ENCODE measurements around the gene DACH1.

DACH1 gene

GRCh38 chr13:71621174-71622124 lies 245.6 kb downstream of the DACH1 start:
- H2AFZ ChIP-seq (ENCODE audit: low read depth, low read length): no peak overlapping the region
- whole genome bisulfite sequencing: 46% methylated on average over 6 of the region's 11 CpGs

GRCh38 chr13:71619096-71619495 lies 247.9 kb downstream of the DACH1 start:
- no peak overlapping the region for H3K27ac ChIP-seq (ENCODE audit: low read length, poor library complexity, severe bottlenecking)
- H2AK5ac ChIP-seq (ENCODE audit: low read length, severe bottlenecking): no peak overlapping the region
- H3K4me2 ChIP-seq (ENCODE audit: low read length, poor library complexity, severe bottlenecking): no peak overlapping the region
- H3K4ac ChIP-seq (ENCODE audit: low read depth in 1 of 2, low read length in 2 of 2): no peak overlapping the region
- peak; percentile 40 for DNase-seq
- H2BK12ac ChIP-seq (ENCODE audit: low read length in 2 of 2): no peak overlapping the region
- no peaks in the 10 kb centered on the region for H3K27me3 ChIP-seq (ENCODE audit: control insufficient read depth in 1 of 2, insufficient read depth in 1 of 2, low read length in 2 of 2)
- no peaks in the 10 kb centered on the region for H3K9me3 ChIP-seq (ENCODE audit: control insufficient read depth, low read length)
- no peaks in the 10 kb centered on the region for H3K79me1 ChIP-seq (replicated peaks; ENCODE audit: low read length, poor library complexity, severe bottlenecking)
- no peaks in the 10 kb centered on the region for H3K4me1 ChIP-seq (ENCODE audit: control insufficient read depth, insufficient read depth, low read depth, low read length)
- H2AFZ ChIP-seq (ENCODE audit: low read depth, low read length): no peak overlapping the region
- H4K91ac ChIP-seq (ENCODE audit: low read length): no peak overlapping the region
- H3K36me3 ChIP-seq (ENCODE audit: control insufficient read depth in 1 of 2, insufficient read depth in 2 of 2, low read depth in 1 of 2, low read length in 2 of 2): no peaks in the 10 kb centered on the region
- no peak overlapping the region for H3K23ac ChIP-seq (ENCODE audit: low read length in 2 of 2)
- H2BK120ac ChIP-seq (ENCODE audit: low read depth, low read length): no peak overlapping the region
- no peak overlapping the region for H2BK5ac ChIP-seq (ENCODE audit: low read depth, low read length, poor library complexity, severe bottlenecking)
- H3K18ac ChIP-seq (ENCODE audit: low read depth in 1 of 2, low read length in 2 of 2): no peak overlapping the region
- no peak overlapping the region for H4K8ac ChIP-seq (ENCODE audit: low read length)
- H3K4me3 ChIP-seq (ENCODE audit: insufficient read depth in 1 of 2, low read depth in 1 of 2, low read length in 2 of 2): no peak overlapping the region
- H3K9ac ChIP-seq (ENCODE audit: low read length): no peak overlapping the region
- no peak overlapping the region for H3K14ac ChIP-seq (ENCODE audit: low read length in 2 of 2)
- H2BK15ac ChIP-seq (ENCODE audit: low read depth, poor library complexity, severe bottlenecking): no peak overlapping the region

More at GRCh38 chr13:71621174-71622124, 245.6 kb downstream of the DACH1 start:
- H3K4me2 ChIP-seq (ENCODE audit: low read length, poor library complexity, severe bottlenecking): no peak overlapping the region
- no peak overlapping the region for H2BK120ac ChIP-seq (ENCODE audit: low read depth, low read length)
- no peak overlapping the region for H2BK12ac ChIP-seq (ENCODE audit: low read length in 2 of 2)
- H3K36me3 ChIP-seq (ENCODE audit: control insufficient read depth in 1 of 2, insufficient read depth in 2 of 2, low read depth in 1 of 2, low read length in 2 of 2): no peaks in the 10 kb centered on the region
- no peak overlapping the region for H4K91ac ChIP-seq (ENCODE audit: low read length)
- H4K8ac ChIP-seq (ENCODE audit: low read length): no peak overlapping the region
- H3K18ac ChIP-seq (ENCODE audit: low read depth in 1 of 2, low read length in 2 of 2): peak overlapping the region in 1 of 2 experiments; percentile 78
- no peaks in the 10 kb centered on the region for H3K79me1 ChIP-seq (replicated peaks; ENCODE audit: low read length, poor library complexity, severe bottlenecking)
- no peak overlapping the region for H3K14ac ChIP-seq (ENCODE audit: low read length in 2 of 2)
- H3K4me1 ChIP-seq (ENCODE audit: control insufficient read depth, insufficient read depth, low read depth, low read length): no peaks in the 10 kb centered on the region
- H3K4me3 ChIP-seq (ENCODE audit: insufficient read depth in 1 of 2, low read depth in 1 of 2, low read length in 2 of 2): no peak overlapping the region
- peak; percentile 34 for DNase-seq
- no peak overlapping the region for H2BK5ac ChIP-seq (ENCODE audit: low read depth, low read length, poor library complexity, severe bottlenecking)
- no peak overlapping the region for H3K23ac ChIP-seq (ENCODE audit: low read length in 2 of 2)
- no peak overlapping the region for H2BK15ac ChIP-seq (ENCODE audit: low read depth, poor library complexity, severe bottlenecking)
- H3K27ac ChIP-seq (ENCODE audit: low read length, poor library complexity, severe bottlenecking): no peak overlapping the region
- no peak overlapping the region for H2AK5ac ChIP-seq (ENCODE audit: low read length, severe bottlenecking)
- no peaks in the 10 kb centered on the region for H3K27me3 ChIP-seq (ENCODE audit: control insufficient read depth in 1 of 2, insufficient read depth in 1 of 2, low read length in 2 of 2)
- H3K9me3 ChIP-seq (ENCODE audit: control insufficient read depth, low read length): no peaks in the 10 kb centered on the region
- H3K4ac ChIP-seq (ENCODE audit: low read depth in 1 of 2, low read length in 2 of 2): peak overlapping the region in 1 of 2 experiments; percentile 17
- no peak overlapping the region for H3K9ac ChIP-seq (ENCODE audit: low read length)

DNA sequence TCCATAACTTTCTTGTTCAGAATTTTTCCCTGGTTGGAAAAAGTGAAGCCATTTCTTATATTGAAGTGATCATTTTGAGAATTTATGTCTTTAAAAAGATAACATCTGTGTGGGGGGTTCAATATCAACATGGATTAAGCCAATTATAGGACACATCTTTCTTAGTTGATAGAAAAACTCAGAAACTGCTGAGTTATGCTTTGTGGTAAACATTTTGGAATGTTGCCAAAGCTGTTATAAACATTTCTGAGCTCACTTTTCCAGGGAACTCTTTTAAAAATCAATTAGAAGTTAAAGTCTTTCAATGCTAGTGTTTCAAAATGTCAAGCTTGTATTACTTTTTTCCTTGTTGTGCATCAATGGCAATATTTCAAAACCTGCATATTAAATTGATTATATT lies 248.8 kb downstream of the DACH1 start:
- no peaks in the 10 kb centered on the region for H3K27me3 ChIP-seq (ENCODE audit: control insufficient read depth in 1 of 2, insufficient read depth in 1 of 2, low read length in 2 of 2)

GRCh38 chr13:71617265-71617664 lies 249.7 kb downstream of the DACH1 start:
- no peaks in the 10 kb centered on the region for H3K4me1 ChIP-seq (ENCODE audit: control insufficient read depth, insufficient read depth, low read depth, low read length)
- no peak for DNase-seq
- H3K27me3 ChIP-seq (ENCODE audit: control insufficient read depth in 1 of 2, insufficient read depth in 1 of 2, low read length in 2 of 2): no peaks in the 10 kb centered on the region
- no peak overlapping the region for H4K8ac ChIP-seq (ENCODE audit: low read length)
- no peak overlapping the region for H2BK15ac ChIP-seq (ENCODE audit: low read depth, poor library complexity, severe bottlenecking)
- no peak overlapping the region for H2BK12ac ChIP-seq (ENCODE audit: low read length in 2 of 2)
- H3K23ac ChIP-seq (ENCODE audit: low read length in 2 of 2): no peak overlapping the region
- no peaks in the 10 kb centered on the region for H3K36me3 ChIP-seq (ENCODE audit: control insufficient read depth in 1 of 2, insufficient read depth in 2 of 2, low read depth in 1 of 2, low read length in 2 of 2)
- no peak overlapping the region for H3K14ac ChIP-seq (ENCODE audit: low read length in 2 of 2)
- H2BK120ac ChIP-seq (ENCODE audit: low read depth, low read length): no peak overlapping the region
- no peak overlapping the region for H3K4ac ChIP-seq (ENCODE audit: low read depth in 1 of 2, low read length in 2 of 2)
- H4K91ac ChIP-seq (ENCODE audit: low read length): no peak overlapping the region
- no CpG with 5 or more reads among the region's 1 CpG for WGBS
- H3K27ac ChIP-seq (ENCODE audit: low read length, poor library complexity, severe bottlenecking): no peak overlapping the region
- H3K9me3 ChIP-seq (ENCODE audit: control insufficient read depth, low read length): no peaks in the 10 kb centered on the region
- no peak overlapping the region for H3K4me3 ChIP-seq (ENCODE audit: insufficient read depth in 1 of 2, low read depth in 1 of 2, low read length in 2 of 2)
- no peaks in the 10 kb centered on the region for H3K79me1 ChIP-seq (replicated peaks; ENCODE audit: low read length, poor library complexity, severe bottlenecking)
- H3K4me2 ChIP-seq (ENCODE audit: low read length, poor library complexity, severe bottlenecking): no peak overlapping the region
- no peak overlapping the region for H2AK5ac ChIP-seq (ENCODE audit: low read length, severe bottlenecking)
- H3K9ac ChIP-seq (ENCODE audit: low read length): no peak overlapping the region
- no peak overlapping the region for H2AFZ ChIP-seq (ENCODE audit: low read depth, low read length)
- no peak overlapping the region for H2BK5ac ChIP-seq (ENCODE audit: low read depth, low read length, poor library complexity, severe bottlenecking)
- H3K18ac ChIP-seq (ENCODE audit: low read depth in 1 of 2, low read length in 2 of 2): no peak overlapping the region

More for the DNA sequence above, 248.8 kb downstream of the DACH1 start:
- no peaks in the 10 kb centered on the region for H3K9me3 ChIP-seq (ENCODE audit: control insufficient read depth, low read length)
- no peak overlapping the region for H2AFZ ChIP-seq (ENCODE audit: low read depth, low read length)
- no peak overlapping the region for H3K4ac ChIP-seq (ENCODE audit: low read depth in 1 of 2, low read length in 2 of 2)
- peak; percentile 55 for DNase-seq
- no peak overlapping the region for H2BK12ac ChIP-seq (ENCODE audit: low read length in 2 of 2)
- no peak overlapping the region for H3K14ac ChIP-seq (ENCODE audit: low read length in 2 of 2)
- no peak overlapping the region for H2BK5ac ChIP-seq (ENCODE audit: low read depth, low read length, poor library complexity, severe bottlenecking)
- no peak overlapping the region for H3K9ac ChIP-seq (ENCODE audit: low read length)
- no peak overlapping the region for H4K91ac ChIP-seq (ENCODE audit: low read length)
- no peak overlapping the region for H2AK5ac ChIP-seq (ENCODE audit: low read length, severe bottlenecking)
- no peaks in the 10 kb centered on the region for H3K4me1 ChIP-seq (ENCODE audit: control insufficient read depth, insufficient read depth, low read depth, low read length)
- H3K27ac ChIP-seq (ENCODE audit: low read length, poor library complexity, severe bottlenecking): no peak overlapping the region
- H3K79me1 ChIP-seq (replicated peaks; ENCODE audit: low read length, poor library complexity, severe bottlenecking): no peaks in the 10 kb centered on the region
- no peak overlapping the region for H3K4me2 ChIP-seq (ENCODE audit: low read length, poor library complexity, severe bottlenecking)
- no peak overlapping the region for H2BK15ac ChIP-seq (ENCODE audit: low read depth, poor library complexity, severe bottlenecking)
- no peak overlapping the region for H4K8ac ChIP-seq (ENCODE audit: low read length)
- H3K4me3 ChIP-seq (ENCODE audit: insufficient read depth in 1 of 2, low read depth in 1 of 2, low read length in 2 of 2): no peak overlapping the region
- H2BK120ac ChIP-seq (ENCODE audit: low read depth, low read length): no peak overlapping the region
- no peak overlapping the region for H3K23ac ChIP-seq (ENCODE audit: low read length in 2 of 2)
- no peak overlapping the region for H3K18ac ChIP-seq (ENCODE audit: low read depth in 1 of 2, low read length in 2 of 2)
- no peaks in the 10 kb centered on the region for H3K36me3 ChIP-seq (ENCODE audit: control insufficient read depth in 1 of 2, insufficient read depth in 2 of 2, low read depth in 1 of 2, low read length in 2 of 2)

Data from mesenchymal stem cell (in vitro differentiated cells and primary cell).